Stimulated activated CD4-positive, alpha-beta T cell treated with anti-CD3 and anti-CD28 coated beads, TNF-alpha, amount 100 ng/mL, for 1 hour (primary cell): ENCODE data around the gene UBQLN4.
"Not testable (repeated sequence)": the region's sequence is repeated elsewhere in the genome, so short reads cannot be mapped to it uniquely, and the experiment has no call there.

ENCODE experiments used
- DNase-seq, 3 donors: peaks; one replicate each; pipeline ENCODE4 v3.0.0-alpha.2; 2020; ENCODE audit warnings: low read depth in 3 of 3, low spot score in 1 of 3

The UBQLN4 gene

GRCh38 chr1:156081180-156081916, 27.8 kb upstream of the UBQLN4 start:
- DNase-seq, result no peak

DNA sequence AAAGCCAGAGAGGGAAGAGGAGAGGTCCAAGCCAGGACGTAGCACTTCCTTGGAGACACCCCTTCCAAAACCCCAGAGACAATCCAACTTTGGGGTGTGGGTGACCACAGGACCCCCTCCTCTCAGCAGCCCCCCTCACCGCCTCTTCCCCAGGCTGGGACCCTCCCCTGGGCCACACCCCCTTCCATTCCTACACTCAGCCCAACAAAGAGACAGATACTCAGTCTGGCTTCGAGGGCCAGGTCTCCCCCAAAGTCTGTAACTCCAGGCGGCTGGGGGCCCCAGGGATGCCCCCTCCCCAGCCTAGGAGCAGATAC, 27.2 kb upstream of the UBQLN4 start:
- no peak for DNase-seq

GRCh38 chr1:156080241-156080862, 26.8 kb upstream of the UBQLN4 start:
- no peak for DNase-seq

DNA sequence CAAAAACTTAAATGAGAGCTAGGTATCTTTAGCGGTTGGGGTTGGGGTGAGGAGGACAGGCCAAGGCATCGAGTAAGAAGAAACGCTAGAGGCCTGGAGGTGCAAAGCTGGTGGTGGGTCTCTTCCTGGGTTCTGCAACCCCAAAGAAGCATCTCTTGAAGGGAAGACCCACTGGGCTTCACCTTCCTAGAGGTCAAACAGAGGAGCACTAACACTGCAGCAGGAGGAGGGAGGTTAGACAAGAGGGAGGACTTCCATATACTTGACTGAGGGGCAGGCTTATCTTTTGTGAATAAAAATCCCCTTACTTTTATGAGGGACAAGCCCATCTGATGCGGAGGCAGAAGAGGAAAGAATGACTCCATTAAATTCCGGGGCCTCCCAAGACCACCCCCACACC, 26.2 kb upstream of the UBQLN4 start:
- no peak for DNase-seq

- no peak for DNase-seq
Measured at GRCh38 chr1:156078728-156079127, 25.1 kb upstream of the UBQLN4 start.

GRCh38 chr1:156077430-156077760, 23.8 kb upstream of the UBQLN4 start:
- no peak for DNase-seq

- DNase-seq, result no peak
Measured at GRCh38 chr1:156076609-156077429, 23.2 kb upstream of the UBQLN4 start.

GRCh38 chr1:156075775-156076204, 22.2 kb upstream of the UBQLN4 start:
- DNase-seq, result no peak

- no peak for DNase-seq
Measured at GRCh38 chr1:156075162-156075561, 21.6 kb upstream of the UBQLN4 start.

DNA sequence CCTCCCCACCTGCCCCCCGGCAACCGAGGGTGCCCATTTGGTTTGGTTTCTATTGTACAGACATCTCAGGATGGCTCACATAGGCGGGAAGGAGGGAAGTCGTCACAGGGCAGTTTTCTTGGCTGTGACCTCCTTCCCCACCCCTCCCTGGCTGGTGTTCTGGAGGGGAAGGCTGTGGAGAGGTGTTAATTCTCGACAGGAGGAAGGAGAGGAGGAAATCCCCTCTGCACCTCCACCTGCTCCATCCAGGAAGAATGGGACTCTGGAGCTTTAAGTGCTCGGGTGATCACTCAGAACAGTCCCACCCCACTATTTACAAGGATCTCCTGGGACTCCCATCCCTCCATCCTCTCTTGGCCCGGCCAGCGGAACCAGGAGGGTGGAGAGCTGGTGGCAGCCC, 21.1 kb upstream of the UBQLN4 start:
- DNase-seq, result no peak

- no peak for DNase-seq
Measured at GRCh38 chr1:156073740-156074139, 20.1 kb upstream of the UBQLN4 start.

GRCh38 chr1:156073110-156073687, 19.6 kb upstream of the UBQLN4 start:
- no peak for DNase-seq

DNA sequence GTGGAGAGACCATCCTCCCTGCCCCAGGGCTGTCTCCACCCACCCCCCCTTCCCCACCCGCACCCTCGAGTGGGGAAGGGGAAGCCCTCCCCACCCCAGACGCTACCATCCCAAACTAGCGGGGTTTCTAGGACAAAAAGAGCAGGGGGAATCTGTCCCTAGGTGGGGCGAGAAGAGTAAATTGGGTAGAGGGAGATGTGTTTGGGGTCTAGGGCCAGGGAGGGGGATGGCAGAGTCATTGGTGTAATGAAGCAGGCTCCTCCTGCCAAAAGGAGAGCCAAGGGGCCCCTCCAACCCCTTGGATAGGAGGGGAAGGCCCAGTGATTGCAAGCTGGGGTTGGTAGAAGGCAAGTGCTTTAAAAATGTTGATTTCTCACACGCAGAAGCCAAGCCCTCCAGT, 18.7 kb upstream of the UBQLN4 start:
- no peak for DNase-seq

DNA sequence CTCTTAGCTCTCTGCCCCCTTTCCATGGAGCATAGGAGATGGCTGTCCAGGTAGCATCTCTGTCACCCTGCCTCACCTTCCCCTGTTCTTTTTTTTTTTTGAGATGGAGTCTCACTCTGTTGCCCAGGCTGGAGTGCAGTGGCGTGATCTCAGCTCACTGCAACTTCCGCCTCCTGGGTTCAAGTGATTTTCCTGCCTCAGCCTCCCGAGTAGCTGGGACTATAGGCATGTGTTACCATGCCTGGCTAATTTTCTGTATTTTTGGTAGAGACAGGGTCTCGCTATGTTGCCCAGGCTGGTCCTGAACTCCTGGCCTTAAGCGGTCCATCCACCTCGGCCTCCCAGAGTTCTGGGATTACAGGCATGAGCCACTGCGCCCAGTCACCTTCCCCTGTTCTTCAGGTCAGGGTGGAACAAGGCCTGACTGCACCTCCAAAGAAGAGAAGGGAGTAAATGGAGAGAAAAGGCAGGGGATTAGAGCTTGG, 17.8 kb upstream of the UBQLN4 start:
- DNase-seq, result not testable (repeated sequence)

GRCh38 chr1:156070548-156070947, 16.9 kb upstream of the UBQLN4 start:
- DNase-seq, result no peak

DNA sequence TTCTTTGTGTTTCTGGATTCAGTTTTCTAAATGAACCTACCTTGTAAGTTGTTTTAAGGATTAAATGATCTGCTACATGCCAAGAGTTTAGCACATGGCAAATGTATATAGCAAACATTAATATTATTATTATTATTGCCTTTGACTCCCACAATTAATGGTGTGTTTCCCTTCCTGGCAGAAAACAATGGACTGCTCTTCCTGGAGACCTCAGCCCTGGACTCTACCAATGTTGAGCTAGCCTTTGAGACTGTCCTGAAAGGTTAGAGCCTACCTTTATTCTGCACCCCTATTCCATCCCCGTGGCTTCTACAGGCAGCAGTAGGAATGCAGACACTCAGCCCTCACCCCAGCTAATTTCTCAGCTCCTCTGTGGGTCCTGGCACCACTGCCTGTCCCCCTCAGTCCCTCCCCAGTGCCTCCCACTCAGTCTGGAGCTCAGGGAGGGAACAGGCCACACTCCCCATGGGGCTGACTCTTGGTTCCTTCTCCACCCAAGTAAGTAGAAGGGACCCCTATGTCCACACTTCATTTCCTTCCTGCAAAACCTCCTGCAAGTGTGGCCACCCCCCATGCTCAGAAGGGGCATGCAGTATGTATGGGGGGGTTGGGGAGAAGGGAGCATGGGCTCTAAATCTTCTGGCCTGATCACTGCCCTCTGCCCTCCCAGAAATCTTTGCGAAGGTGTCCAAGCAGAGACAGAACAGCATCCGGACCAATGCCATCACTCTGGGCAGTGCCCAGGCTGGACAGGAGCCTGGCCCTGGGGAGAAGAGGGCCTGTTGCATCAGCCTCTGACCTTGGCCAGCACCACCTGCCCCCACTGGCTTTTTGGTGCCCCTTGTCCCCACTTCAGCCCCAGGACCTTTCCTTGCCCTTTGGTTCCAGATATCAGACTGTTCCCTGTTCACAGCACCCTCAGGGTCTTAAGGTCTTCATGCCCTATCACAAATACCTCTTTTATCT, 16.2 kb upstream of the UBQLN4 start:
- no peak for DNase-seq

- DNase-seq, result no peak
Measured at GRCh38 chr1:156067262-156067661, 13.7 kb upstream of the UBQLN4 start.

GRCh38 chr1:156065871-156066270, 12.3 kb upstream of the UBQLN4 start:
- DNase-seq, result no peak

- DNase-seq, result no peak
Measured at GRCh38 chr1:156065212-156065611, 11.6 kb upstream of the UBQLN4 start.

- no peak for DNase-seq
Measured at GRCh38 chr1:156064615-156065014, 11.0 kb upstream of the UBQLN4 start.

- no peak for DNase-seq
Measured at GRCh38 chr1:156063997-156064285, 10.3 kb upstream of the UBQLN4 start.
